SK-N-SH (cell line): ENCODE data around the gene TRAF7. TPM values are rescaled to one million over a fixed set of nuclear protein-coding genes. Genes with fewer than 3 reads are reported as not detected.

Experiments
- CTCF ChIA-PET: fragments of 300-600, 350-600 bp; formaldehyde crosslinking; extraction: SDS; loops from one replicate; lab custom pipeline; 2021; lab: Yijun Ruan, JAX
- POLR2A ChIA-PET: fragments of 350-600 bp; sonication (Branson Sonifier 250); formaldehyde crosslinking; extraction: SDS; loops from one replicate; lab custom pipeline; 2020; ENCODE audit warnings: antibody characterized with exemption, inconsistent platforms; lab: Yijun Ruan, JAX
- DNase-seq: peaks from one replicate; pipeline ENCODE4 v3.0.0; 2012
- H2AFZ ChIP-seq: fragments of 200-600 bp; sonication (generic); 2 replicates; pipeline ENCODE4 v1.8.1; 2016; ENCODE audit warnings: antibody characterized with exemption, mild to moderate bottlenecking, low read depth
- H3F3A ChIP-seq: fragments of 200-600 bp; sonication (generic); replicated peaks from 2 replicates; pipeline ENCODE3; 2016; ENCODE audit warnings: antibody characterized with exemption, mild to moderate bottlenecking; ENCODE audit not compliant: insufficient read depth
- H3K27ac ChIP-seq, 2 experiments: fragments of 200-500 bp in 1 of 2; fragments of 200-600 bp in 1 of 2; sonication (Bioruptor generic) in 1 of 2; sonication (generic), shearing (Covaris generic) in 1 of 2; 2 replicates each; pipeline versions ENCODE4 v1.5.1 to v1.6.1; 2014 to 2016; ENCODE audit warnings: low read depth in 2 of 2, inconsistent platforms in 1 of 2, low read length in 1 of 2, mild to moderate bottlenecking in 1 of 2, mixed read lengths in 1 of 2
- H3K27me3 ChIP-seq: fragments of 200-600 bp; sonication (generic), shearing (Covaris generic); 2 replicates; pipeline ENCODE4 v1.6.1; 2016; ENCODE audit warnings: mixed run types; ENCODE audit not compliant: insufficient read depth
- H3K36me3 ChIP-seq, 2 experiments: fragments of 200-500 bp in 1 of 2; fragments of 200-600 bp in 1 of 2; sonication (Bioruptor generic) in 1 of 2; sonication (generic) in 1 of 2; replicated peaks in 1 of 2; 2 replicates each; pipeline versions ENCODE3 to v1.5.1; 2014 to 2016; ENCODE audit warnings: low read length in 1 of 2, mild to moderate bottlenecking in 1 of 2; ENCODE audit not compliant: insufficient read depth in 2 of 2, control insufficient read depth in 1 of 2
- H3K4me1 ChIP-seq, 2 experiments: fragments of 200-500 bp in 1 of 2; fragments of 200-600 bp in 1 of 2; sonication (Bioruptor generic) in 1 of 2; sonication (generic), shearing (Covaris generic) in 1 of 2; 2 replicates each; pipeline versions ENCODE4 v1.5.1 to v1.6.1; 2014 to 2016; ENCODE audit warnings: low read depth in 1 of 2, low read length in 1 of 2, mixed run types in 1 of 2; ENCODE audit not compliant: insufficient read depth in 2 of 2, control insufficient read depth in 1 of 2
- H3K4me2 ChIP-seq: fragments of 200-600 bp; sonication (generic), shearing (Covaris generic); 2 replicates; pipeline ENCODE4 v1.6.1; 2017; ENCODE audit warnings: mixed run types
- H3K4me3 ChIP-seq, 2 experiments: fragments of 200-500 bp in 1 of 2; fragments of 200-600 bp in 1 of 2; sonication (Bioruptor generic) in 1 of 2; sonication (generic), shearing (Covaris generic) in 1 of 2; 2 replicates each; pipeline versions ENCODE4 v1.5.1 to v1.8.1; 2014 to 2016; ENCODE audit warnings: low read depth in 2 of 2, inconsistent platforms in 1 of 2, low read length in 1 of 2, mild to moderate bottlenecking in 1 of 2, mixed read lengths in 1 of 2, moderate library complexity in 1 of 2
- H3K79me2 ChIP-seq: fragments of 200-600 bp; sonication (generic); 2 replicates; pipeline ENCODE4 v1.8.1; 2017; ENCODE audit warnings: mild to moderate bottlenecking; ENCODE audit not compliant: insufficient read depth
- H3K9ac ChIP-seq: fragments of 200-600 bp; sonication (generic); 2 replicates; pipeline ENCODE4 v1.6.1; 2017; ENCODE audit warnings: mixed run types
- H3K9me2 ChIP-seq: fragments of 200-600 bp; sonication (generic); 2 replicates; pipeline ENCODE4 v1.6.1; 2017; ENCODE audit warnings: mixed run types
- H3K9me3 ChIP-seq: fragments of 200-600 bp; sonication (generic); 2 replicates; pipeline ENCODE4 v1.6.1; 2017; ENCODE audit warnings: mixed run types, mild to moderate bottlenecking, moderate library complexity
- H4K20me1 ChIP-seq: fragments of 200-600 bp; sonication (generic); 2 replicates; pipeline ENCODE4 v1.6.1; 2017; ENCODE audit warnings: mild to moderate bottlenecking, mixed run types; ENCODE audit not compliant: insufficient read depth
- EP300 ChIP-seq, 2 experiments: IDR thresholded peaks; 2 replicates each; pipeline versions ENCODE4 v1.4.0 to v1.6.1; 2012; ENCODE audit warnings: borderline replicate concordance in 1 of 2, low read depth in 1 of 2, low read length in 1 of 2
- FOXJ3 ChIP-seq: sonication (generic); formaldehyde crosslinking; IDR thresholded peaks from 2 replicates; pipeline ENCODE4 v1.5.1; 2020; ENCODE audit warnings: mild to moderate bottlenecking, missing genetic modification reagents
- FOXM1 ChIP-seq: IDR thresholded peaks from 2 replicates; pipeline ENCODE4 v1.4.0; 2012; ENCODE audit warnings: low read depth, mild to moderate bottlenecking
- GABPA ChIP-seq: IDR thresholded peaks from 2 replicates; pipeline ENCODE4 v1.4.0; 2012; ENCODE audit warnings: low read depth, mild to moderate bottlenecking
- POLR2AphosphoS5 ChIP-seq: IDR thresholded peaks from 2 replicates; pipeline ENCODE4 v1.6.1; 2012; ENCODE audit warnings: low read depth, low read length
- RAD21 ChIP-seq: IDR thresholded peaks from 2 replicates; pipeline ENCODE4 v1.6.1; 2012; ENCODE audit warnings: mild to moderate bottlenecking, low read length
- RCOR1 ChIP-seq: fragments of 150-350 bp; IDR thresholded peaks from 2 replicates; pipeline ENCODE4 v1.6.1; 2017; ENCODE audit warnings: antibody characterized with exemption, low read length
- RFX5 ChIP-seq: IDR thresholded peaks from 2 replicates; pipeline ENCODE4 v1.6.1; 2012; ENCODE audit warnings: mild to moderate bottlenecking, improper control_type of control experiment, low read length
- RXRA ChIP-seq: IDR thresholded peaks from 2 replicates; pipeline ENCODE4 v1.4.0; 2012; ENCODE audit warnings: low read depth, mild to moderate bottlenecking, borderline replicate concordance
- TAF1 ChIP-seq: IDR thresholded peaks from 2 replicates; pipeline ENCODE4 v1.6.1; 2012; ENCODE audit warnings: low read depth, mild to moderate bottlenecking, low read length, moderate library complexity, borderline replicate concordance
- TCF12 ChIP-seq: IDR thresholded peaks from 2 replicates; pipeline ENCODE4 v1.4.0; 2012
- YY1 ChIP-seq: IDR thresholded peaks from 2 replicates; pipeline ENCODE4 v1.4.0; 2012; ENCODE audit warnings: low read depth, mild to moderate bottlenecking
- WGBS: methylation state at CpG from one replicate; pipeline ENCODE4 v1.1.6; 2017; ENCODE audit warnings: low lambda C conversion rate; 5-methylcytosine and 5-hydroxymethylcytosine counted together
- polyA plus RNA-seq, 3 experiments: library from polyadenylated mRNA; depleted of rRNA; stranded (reverse); fragments of >200 nt; gene quantifications; 2 replicates each; pipeline ENCODE4 v1.2.3, GENCODE V29; 2012
- TF ChIP-seq, protein P1 (sequence below): IDR thresholded peaks from 2 replicates; pipeline ENCODE4 v1.4.0; 2012; ENCODE audit warnings: low read depth, borderline replicate concordance
- TF ChIP-seq, protein P2 (sequence below): fragments of 150-350 bp; IDR thresholded peaks from 2 replicates; pipeline ENCODE4 v1.6.1; 2016; ENCODE audit warnings: mild to moderate bottlenecking, low read depth, low read length
- TF ChIP-seq, protein P3 (sequence below): fragments of 150-350 bp; IDR thresholded peaks from 2 replicates; pipeline ENCODE4 v1.6.1; 2017; ENCODE audit warnings: antibody characterized with exemption, low read length, low read depth, borderline replicate concordance
- TF ChIP-seq, protein P4 (sequence below): IDR thresholded peaks from 2 replicates; pipeline ENCODE4 v1.4.0; 2012; ENCODE audit warnings: low read depth, borderline replicate concordance
- TF ChIP-seq, protein P5 (sequence below): fragments of 200-600 bp; sonication (generic); IDR thresholded peaks from 2 replicates; pipeline ENCODE4 v1.6.1; 2017; ENCODE audit warnings: antibody characterized with exemption, mild to moderate bottlenecking, moderate library complexity

Gene TRAF7
- polyA plus RNA-seq, 1 of the 3 experiments (the other 2 are of a cell fraction): 73.0 TPM

DNA sequence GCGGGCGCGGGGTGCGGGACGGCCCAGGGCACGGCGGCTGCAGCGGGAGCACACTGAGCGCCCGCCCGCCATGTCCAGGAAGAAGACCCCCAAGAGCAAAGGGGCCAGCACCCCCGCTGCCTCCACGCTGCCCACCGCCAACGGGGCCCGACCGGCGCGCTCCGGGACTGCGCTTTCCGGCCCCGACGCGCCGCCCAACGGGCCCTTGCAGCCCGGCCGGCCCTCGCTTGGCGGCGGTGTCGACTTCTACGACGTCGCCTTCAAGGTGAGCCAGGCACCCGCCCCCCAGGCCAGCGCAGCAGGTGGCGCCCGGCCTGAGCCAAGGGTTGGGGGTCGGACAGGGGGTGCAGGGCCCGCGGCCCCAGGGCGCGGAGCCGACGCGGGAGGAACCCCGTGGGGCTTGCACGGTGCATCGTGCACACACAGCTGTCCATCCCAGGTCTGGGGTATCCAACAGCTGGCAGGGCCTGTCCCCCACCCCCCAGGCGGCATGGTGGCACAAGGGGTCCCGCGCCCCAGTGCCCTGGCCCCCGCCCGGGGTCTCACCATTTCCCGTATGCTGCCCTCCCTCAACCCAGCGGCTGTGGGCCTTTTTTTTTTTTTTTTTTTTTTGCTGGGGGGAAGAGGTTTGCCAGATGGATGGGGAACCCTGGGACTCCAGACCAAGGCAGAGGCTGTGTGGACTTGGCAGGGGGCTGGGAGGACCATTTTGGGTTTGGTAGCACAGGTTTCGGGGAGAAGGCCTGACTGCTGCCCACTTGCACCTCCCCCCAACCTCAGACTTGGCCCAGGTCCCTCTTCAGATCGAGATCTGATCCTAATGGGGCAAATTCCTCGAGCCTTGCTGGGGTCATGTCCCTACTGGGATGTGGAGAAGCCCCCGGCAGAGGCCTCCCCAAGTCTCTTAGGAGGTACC lies 6.6 kb upstream of the TRAF7 start (continued):
- TF ChIP-seq FOXJ3 (CRISPR knock-in tag): no peak
- no peak for TF ChIP-seq POLR2AphosphoS5
- no peak for TF ChIP-seq RFX5
- TF ChIP-seq, protein P1, sequence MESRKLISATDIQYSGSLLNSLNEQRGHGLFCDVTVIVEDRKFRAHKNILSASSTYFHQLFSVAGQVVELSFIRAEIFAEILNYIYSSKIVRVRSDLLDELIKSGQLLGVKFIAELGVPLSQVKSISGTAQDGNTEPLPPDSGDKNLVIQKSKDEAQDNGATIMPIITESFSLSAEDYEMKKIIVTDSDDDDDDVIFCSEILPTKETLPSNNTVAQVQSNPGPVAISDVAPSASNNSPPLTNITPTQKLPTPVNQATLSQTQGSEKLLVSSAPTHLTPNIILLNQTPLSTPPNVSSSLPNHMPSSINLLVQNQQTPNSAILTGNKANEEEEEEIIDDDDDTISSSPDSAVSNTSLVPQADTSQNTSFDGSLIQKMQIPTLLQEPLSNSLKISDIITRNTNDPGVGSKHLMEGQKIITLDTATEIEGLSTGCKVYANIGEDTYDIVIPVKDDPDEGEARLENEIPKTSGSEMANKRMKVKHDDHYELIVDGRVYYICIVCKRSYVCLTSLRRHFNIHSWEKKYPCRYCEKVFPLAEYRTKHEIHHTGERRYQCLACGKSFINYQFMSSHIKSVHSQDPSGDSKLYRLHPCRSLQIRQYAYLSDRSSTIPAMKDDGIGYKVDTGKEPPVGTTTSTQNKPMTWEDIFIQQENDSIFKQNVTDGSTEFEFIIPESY: no peak
- TF ChIP-seq, protein P2, sequence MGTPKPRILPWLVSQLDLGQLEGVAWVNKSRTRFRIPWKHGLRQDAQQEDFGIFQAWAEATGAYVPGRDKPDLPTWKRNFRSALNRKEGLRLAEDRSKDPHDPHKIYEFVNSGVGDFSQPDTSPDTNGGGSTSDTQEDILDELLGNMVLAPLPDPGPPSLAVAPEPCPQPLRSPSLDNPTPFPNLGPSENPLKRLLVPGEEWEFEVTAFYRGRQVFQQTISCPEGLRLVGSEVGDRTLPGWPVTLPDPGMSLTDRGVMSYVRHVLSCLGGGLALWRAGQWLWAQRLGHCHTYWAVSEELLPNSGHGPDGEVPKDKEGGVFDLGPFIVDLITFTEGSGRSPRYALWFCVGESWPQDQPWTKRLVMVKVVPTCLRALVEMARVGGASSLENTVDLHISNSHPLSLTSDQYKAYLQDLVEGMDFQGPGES: no peak
- no peak for TF ChIP-seq RCOR1
- TF ChIP-seq, protein P3, sequence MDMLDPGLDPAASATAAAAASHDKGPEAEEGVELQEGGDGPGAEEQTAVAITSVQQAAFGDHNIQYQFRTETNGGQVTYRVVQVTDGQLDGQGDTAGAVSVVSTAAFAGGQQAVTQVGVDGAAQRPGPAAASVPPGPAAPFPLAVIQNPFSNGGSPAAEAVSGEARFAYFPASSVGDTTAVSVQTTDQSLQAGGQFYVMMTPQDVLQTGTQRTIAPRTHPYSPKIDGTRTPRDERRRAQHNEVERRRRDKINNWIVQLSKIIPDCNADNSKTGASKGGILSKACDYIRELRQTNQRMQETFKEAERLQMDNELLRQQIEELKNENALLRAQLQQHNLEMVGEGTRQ: no peak
- no peak for TF ChIP-seq RAD21
- TF ChIP-seq TAF1: no peak
- TF ChIP-seq RXRA: no peak
- TF ChIP-seq EP300 (IDR thresholded peaks at IDR 0.05; ENCODE audit: borderline replicate concordance in 1 of 2, low read depth in 1 of 2, low read length in 1 of 2): no peak

DNA sequence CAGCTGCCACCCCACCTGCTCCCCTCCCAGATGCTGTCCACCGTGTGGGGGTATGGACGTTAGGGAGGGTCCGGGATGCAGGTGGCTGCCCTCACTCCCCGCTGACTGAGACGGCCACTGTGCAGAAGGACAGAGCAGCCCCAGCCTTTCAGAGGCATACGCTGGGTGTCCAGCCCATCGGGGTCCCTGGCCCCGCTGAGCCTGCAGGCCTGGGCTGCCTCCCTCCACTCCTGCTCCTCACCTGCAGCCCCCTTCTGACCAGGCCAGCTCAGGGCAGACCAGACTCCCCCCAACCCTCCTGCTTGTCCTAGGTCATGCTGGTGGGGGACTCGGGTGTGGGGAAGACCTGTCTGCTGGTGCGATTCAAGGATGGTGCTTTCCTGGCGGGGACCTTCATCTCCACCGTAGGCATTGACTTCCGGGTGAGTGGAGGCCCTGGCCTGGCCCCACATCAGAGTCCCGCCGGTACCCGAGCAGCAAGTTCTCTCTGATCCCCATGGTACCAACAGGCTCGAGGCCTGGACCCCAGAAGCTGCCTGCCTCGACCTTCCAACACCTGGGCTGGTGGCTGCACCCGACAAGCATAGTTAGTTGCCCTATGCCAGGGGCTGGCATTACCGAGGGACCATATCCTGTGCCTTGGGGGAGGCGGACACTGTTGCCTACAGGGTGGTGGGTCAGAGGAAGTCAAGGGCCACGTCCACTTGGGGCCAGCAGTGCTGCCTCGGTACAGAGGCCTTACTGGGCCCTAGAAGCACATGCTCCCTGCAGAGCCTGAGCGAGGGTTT lies 5.8 kb upstream of the TRAF7 start:
- Histone ChIP-seq H3K4me3 (peak overlapping the region in 1 of 2 experiments; percentile 50; a peak in 3 of 4 replicates), H4K20me1 (peaks cover 80% of the 10 kb centered on the region), H3K9me2 (no peaks in the 10 kb centered on the region), H2AFZ (no peak overlapping the region), H3K27ac (peak overlapping the region; percentile 29 to 65; a peak in 3 of 4 replicates), H3K4me1 (peaks cover 41 to 73% of the 10 kb centered on the region in 2 experiments; a peak in 3 of 4 replicates), H3K9ac (peak overlapping the region; percentile 18; the same call in 1 of the 2 replicates), H3K36me3 (peaks cover 20 to 34% of the 10 kb centered on the region in 2 experiments), H3F3A (peaks cover 45% of the 10 kb centered on the region), H3K9me3 (no peaks in the 10 kb centered on the region), H3K79me2 (peaks cover 56% of the 10 kb centered on the region), H3K27me3 (no peaks in the 10 kb centered on the region), H3K4me2 (peak overlapping the region; percentile 96)
- WGBS: 27% methylated on average over 12 of the region's 24 CpGs
- no peak for DNase-seq
- CTCF ChIA-PET: interaction anchor here (4.7 to 6.9 kb wide), 2 partner anchors 10 to 126 kb away, joined by 28 to 55 read pairs; no protein-coding TSS in a partner anchor
- POLR2A ChIA-PET: no interaction called here
- TF ChIP-seq, protein P4, sequence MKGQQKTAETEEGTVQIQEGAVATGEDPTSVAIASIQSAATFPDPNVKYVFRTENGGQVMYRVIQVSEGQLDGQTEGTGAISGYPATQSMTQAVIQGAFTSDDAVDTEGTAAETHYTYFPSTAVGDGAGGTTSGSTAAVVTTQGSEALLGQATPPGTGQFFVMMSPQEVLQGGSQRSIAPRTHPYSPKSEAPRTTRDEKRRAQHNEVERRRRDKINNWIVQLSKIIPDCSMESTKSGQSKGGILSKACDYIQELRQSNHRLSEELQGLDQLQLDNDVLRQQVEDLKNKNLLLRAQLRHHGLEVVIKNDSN: no peak
- TF ChIP-seq, protein P2: no peak
- no peak for TF ChIP-seq TCF12
- TF ChIP-seq YY1: no peak
- TF ChIP-seq GABPA: 0 out of 2 replicates have a peak, but pooled peaks have one; percentile 20
- TF ChIP-seq TAF1: no peak
- TF ChIP-seq POLR2AphosphoS5: peak; percentile 33
- TF ChIP-seq, protein P3: no peak
- TF ChIP-seq, protein P5, sequence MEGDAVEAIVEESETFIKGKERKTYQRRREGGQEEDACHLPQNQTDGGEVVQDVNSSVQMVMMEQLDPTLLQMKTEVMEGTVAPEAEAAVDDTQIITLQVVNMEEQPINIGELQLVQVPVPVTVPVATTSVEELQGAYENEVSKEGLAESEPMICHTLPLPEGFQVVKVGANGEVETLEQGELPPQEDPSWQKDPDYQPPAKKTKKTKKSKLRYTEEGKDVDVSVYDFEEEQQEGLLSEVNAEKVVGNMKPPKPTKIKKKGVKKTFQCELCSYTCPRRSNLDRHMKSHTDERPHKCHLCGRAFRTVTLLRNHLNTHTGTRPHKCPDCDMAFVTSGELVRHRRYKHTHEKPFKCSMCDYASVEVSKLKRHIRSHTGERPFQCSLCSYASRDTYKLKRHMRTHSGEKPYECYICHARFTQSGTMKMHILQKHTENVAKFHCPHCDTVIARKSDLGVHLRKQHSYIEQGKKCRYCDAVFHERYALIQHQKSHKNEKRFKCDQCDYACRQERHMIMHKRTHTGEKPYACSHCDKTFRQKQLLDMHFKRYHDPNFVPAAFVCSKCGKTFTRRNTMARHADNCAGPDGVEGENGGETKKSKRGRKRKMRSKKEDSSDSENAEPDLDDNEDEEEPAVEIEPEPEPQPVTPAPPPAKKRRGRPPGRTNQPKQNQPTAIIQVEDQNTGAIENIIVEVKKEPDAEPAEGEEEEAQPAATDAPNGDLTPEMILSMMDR: no peak
- TF ChIP-seq FOXM1: no peak
